Measurements from ENCODE around the gene DSN1. TPM values are rescaled to one million over a fixed set of nuclear protein-coding genes. Genes with fewer than 3 reads are reported as not detected.

Gene DSN1
- total and polyA plus RNA-seq, 9 of the 15 experiments (the other 6 are each of a cell fraction or from before 2014, with no cell fraction given) = 23.3 to 45.3 (median 31.1) TPM

- TF ChIP-seq NCOA4 (IDR thresholded peaks at IDR 0.05; ENCODE audit: partially characterized antibody) = no peak
Observed at GRCh38 chr20:36791862-36792261, 18.3 kb upstream of the DSN1 start (continued).

DNA sequence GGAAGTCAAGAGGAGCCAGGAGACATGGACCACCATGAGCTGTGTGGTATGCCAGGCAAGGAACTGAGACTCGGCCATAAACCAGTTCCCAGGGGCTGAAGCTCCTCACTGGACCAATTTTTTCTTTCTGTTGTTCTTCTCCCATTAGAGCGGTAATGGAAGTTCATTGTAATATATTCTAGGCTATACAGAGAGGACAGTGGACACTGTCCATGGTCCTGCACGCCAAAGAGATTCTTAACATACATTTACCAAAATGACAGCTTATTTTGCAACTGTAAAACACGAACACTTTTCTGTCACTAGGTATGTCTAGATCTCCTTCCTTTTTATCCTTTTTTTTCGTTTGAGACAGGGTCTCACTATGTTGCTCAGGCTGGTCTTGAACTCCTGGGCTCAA, 13.1 kb upstream of the DSN1 start:
- in situ Hi-C loops (cut with MboI) = no loop called here
- intact Hi-C loops (cut with micrococcal nuclease) = no loop called here
- Histone ChIP-seq H4K20me1 (replicated peaks; ENCODE audit: control insufficient read depth, insufficient read depth, low read length) (no peaks in the 10 kb centered on the region), H3K9ac (ENCODE audit: insufficient read depth in 1 of 2, low read depth in 2 of 2, low read length in 2 of 2) (no peak overlapping the region), H3K27me3 (ENCODE audit: control insufficient read depth in 2 of 2, insufficient read depth in 2 of 2, low read length in 2 of 2) (no peaks in the 10 kb centered on the region), H3K9me3 (replicated peaks; ENCODE audit: control insufficient read depth, insufficient read depth, low read depth, low read length) (no peaks in the 10 kb centered on the region), H3K27ac (ENCODE audit: extremely low read depth, low read depth, low read length) (no peak overlapping the region), H3K36me3 (ENCODE audit: control insufficient read depth, insufficient read depth, low read length) (peaks cover 59% of the 10 kb centered on the region; the same call in 2 of the 3 replicates), H3K79me2 (ENCODE audit: control insufficient read depth, insufficient read depth, low read length) (no peaks in the 10 kb centered on the region), H3K4me3 (no peak overlapping the region), H3K9me1 (ENCODE audit: control insufficient read depth, insufficient read depth, low read length) (no peaks in the 10 kb centered on the region), H2AFZ (ENCODE audit: low read depth, low read length) (no peak overlapping the region), H3K4me1 (replicated peaks in 1 of 2; ENCODE audit: control insufficient read depth in 2 of 2, insufficient read depth in 2 of 2, low read length in 2 of 2) (peaks cover 0 to 3% of the 10 kb centered on the region in 2 experiments; a peak in 1 of 5 replicates), H3K4me2 (ENCODE audit: insufficient read depth, low read length) (no peak overlapping the region)
- ChIA-PET POLR2A (interaction anchor here (0.7 to 1.0 kb wide), 3 partner anchors 9 to 16 kb away, joined by 3 to 6 read pairs (median 4); partner anchors contain the start of gene DSN1), CTCF (ENCODE audit: low intra/inter-chr PET ratio) (interaction anchor here (0.6 kb wide), 1 partner anchor 41 kb away, joined by 3 read pairs; the partner anchor contains the start of gene NDRG3)
- 65% methylated on average over 5 of the region's 5 CpGs for WGBS (ENCODE audit: insufficient coverage, low coverage, missing lambda C conversion rate)
- no TSS peak for BruUV-seq (replicated peaks)
- DNase-seq (ENCODE audit: extremely low read depth in 1 of 4, low spot score in 3 of 4) (no peak), FAIRE-seq (no peak), ATAC-seq (no peak)
- no peak for TF ChIP-seq BMI1 (IDR thresholded peaks at IDR 0.05; ENCODE audit: low read length)
- TF ChIP-seq DIDO1 (tag; IDR thresholded peaks at IDR 0.05; ENCODE audit: low read depth) = no peak
- no peak for TF ChIP-seq ZNF507 (tag; conservative IDR thresholded peaks at IDR 0.05)
- TF ChIP-seq, protein P1, sequence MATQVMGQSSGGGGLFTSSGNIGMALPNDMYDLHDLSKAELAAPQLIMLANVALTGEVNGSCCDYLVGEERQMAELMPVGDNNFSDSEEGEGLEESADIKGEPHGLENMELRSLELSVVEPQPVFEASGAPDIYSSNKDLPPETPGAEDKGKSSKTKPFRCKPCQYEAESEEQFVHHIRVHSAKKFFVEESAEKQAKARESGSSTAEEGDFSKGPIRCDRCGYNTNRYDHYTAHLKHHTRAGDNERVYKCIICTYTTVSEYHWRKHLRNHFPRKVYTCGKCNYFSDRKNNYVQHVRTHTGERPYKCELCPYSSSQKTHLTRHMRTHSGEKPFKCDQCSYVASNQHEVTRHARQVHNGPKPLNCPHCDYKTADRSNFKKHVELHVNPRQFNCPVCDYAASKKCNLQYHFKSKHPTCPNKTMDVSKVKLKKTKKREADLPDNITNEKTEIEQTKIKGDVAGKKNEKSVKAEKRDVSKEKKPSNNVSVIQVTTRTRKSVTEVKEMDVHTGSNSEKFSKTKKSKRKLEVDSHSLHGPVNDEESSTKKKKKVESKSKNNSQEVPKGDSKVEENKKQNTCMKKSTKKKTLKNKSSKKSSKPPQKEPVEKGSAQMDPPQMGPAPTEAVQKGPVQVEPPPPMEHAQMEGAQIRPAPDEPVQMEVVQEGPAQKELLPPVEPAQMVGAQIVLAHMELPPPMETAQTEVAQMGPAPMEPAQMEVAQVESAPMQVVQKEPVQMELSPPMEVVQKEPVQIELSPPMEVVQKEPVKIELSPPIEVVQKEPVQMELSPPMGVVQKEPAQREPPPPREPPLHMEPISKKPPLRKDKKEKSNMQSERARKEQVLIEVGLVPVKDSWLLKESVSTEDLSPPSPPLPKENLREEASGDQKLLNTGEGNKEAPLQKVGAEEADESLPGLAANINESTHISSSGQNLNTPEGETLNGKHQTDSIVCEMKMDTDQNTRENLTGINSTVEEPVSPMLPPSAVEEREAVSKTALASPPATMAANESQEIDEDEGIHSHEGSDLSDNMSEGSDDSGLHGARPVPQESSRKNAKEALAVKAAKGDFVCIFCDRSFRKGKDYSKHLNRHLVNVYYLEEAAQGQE (IDR thresholded peaks at IDR 0.05; ENCODE audit: borderline replicate concordance) = peak; percentile 94
- TF ChIP-seq, protein P1 (CRISPR knock-in tag; IDR thresholded peaks at IDR 0.05; ENCODE audit: low read depth) = no peak
- peak; percentile 74; the same call in 1 of the 2 replicates for TF ChIP-seq EHMT2 (IDR thresholded peaks at IDR 0.05)

Measured in K562 (cell line).